GM23338 (cell line): ENCODE measurements around the gene CDK4.

Source experiments
- EZH2 ChIP-seq: fragments of 200-600 bp; sonication (generic); IDR thresholded peaks from one replicate; pipeline ENCODE4 v1.8.0; 2017; ENCODE audit warnings: antibody characterized with exemption, mild to moderate bottlenecking, low read depth; ENCODE audit not compliant: unreplicated experiment
- NANOG ChIP-seq: IDR thresholded peaks from 2 replicates; pipeline ENCODE4 v1.6.1; 2016; ENCODE audit warnings: antibody characterized with exemption, borderline replicate concordance
- ZNF331 ChIP-seq: fragments of 250-450 bp; sonication (Bioruptor Pico); IDR thresholded peaks from 2 replicates; pipeline ENCODE4 v1.5.0; 2020; ENCODE audit warnings: low read depth, mild to moderate bottlenecking, moderate library complexity

DNA sequence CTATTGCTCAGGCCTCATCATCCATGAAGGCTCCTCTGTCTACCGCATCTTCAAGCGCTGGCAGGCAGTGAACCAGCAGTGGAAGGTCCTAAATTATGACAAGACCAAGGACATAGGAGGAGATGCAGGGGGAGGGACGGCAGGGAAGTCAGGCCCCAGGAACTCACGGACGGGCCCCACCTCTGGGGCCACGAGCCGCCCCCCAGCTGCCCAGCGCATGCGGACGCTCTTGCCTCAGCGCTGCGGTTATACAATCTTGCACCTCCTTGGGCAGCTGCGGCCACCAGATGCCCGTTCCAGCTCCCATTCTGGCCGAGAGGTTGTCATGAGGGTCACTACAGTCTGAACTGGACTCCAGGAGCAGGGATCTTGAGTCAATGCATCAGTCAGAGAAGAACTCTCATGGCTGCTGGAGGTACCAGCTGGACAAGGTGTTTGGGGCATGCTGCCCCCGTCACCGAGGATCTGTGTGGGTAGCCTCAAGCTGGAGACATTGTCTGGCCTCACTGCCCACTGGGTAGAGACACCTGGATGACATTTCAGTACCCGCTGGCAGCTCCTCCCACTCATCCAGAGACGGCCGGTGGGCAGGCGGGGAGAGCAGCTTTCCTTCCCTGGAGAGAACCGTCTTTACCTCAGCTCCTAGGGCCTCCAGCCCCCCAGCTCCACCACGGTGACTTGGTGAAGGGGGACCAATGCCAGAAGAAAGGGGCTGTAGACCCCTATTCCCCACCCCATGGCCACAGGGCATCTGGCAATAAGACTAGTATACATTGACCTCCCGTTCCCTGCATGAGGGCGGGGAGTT lies 6.6 kb upstream of the CDK4 start:
- TF ChIP-seq ZNF331 (CRISPR knock-in tag) (no peak), EZH2 (no peak), NANOG (no peak)
